NCI-H524 treated with DMSO at 0.1 percent for 48 hours (cell line): Measurements from ENCODE around the gene COL26A1.
"Not testable (repeated sequence)": the region's sequence is repeated elsewhere in the genome, so short reads cannot be mapped to it uniquely, and the experiment has no call there.

Source experiments
- DNase-seq: peaks from one replicate; lab custom pipeline; 2025; lab: John Stamatoyannopoulos, UW

COL26A1 gene

DNA sequence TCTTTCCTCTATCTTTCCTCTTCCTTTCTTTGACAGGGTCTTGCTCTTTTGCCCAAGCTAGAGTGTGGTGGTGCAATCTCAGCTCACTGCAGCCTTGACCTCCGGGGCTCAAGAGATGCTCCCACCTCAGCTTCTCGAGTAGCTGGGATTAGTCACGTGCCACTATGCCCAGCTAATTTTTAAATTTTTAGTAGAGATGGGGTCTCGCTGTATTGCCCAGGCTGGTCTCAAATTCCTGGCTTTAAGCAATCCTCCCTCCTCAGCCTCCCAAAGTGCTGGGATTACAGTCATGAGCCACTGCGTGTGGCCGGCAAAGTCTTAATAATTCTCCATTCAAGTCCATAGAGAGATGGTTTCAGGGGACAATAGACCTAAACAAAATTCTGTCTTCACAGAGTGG is 40.2 kb downstream of the COL26A1 start:
- DNase-seq = no peak

GRCh38 chr7:101405474-101406067 is 42.9 kb downstream of the COL26A1 start:
- DNase-seq = no peak

DNA sequence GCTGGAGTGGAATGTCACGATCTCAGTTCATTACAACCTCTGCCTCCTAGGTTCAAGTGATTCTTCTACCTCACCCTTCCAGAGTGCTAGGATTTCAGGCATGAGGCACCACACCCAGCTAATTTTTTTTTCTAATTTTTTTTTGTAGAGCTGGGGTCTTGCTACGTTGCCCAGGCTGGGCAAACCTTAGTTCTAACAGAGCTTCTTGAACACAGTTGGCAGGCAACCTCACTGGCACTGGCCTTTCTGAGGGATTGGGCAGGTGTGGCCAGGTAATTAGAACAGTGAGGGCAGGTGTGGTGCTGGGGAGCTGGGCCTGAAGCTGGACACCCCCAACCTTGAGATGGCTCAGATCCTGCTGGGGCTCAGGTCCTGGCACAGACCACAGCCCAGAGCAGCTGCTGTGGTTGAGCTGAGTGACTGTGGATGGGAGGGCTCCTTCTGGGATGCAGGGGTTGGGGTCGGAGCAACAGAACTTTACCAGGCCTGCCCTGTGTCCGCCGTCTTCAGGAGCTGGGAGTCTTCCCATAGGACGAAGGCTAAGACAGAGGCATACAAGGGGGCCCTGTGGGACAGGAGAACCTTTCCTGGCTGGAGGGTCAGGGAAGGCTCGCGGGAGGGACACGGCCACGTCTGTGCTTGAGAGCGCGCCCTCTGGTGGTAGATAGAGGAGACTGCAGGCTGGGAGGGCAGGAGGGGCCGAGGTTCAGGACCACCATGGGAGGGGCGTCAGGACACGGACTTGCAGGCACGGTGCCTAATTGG is 48.2 kb downstream of the COL26A1 start:
- DNase-seq = peak; percentile 2

- DNase-seq = no peak
Measured at GRCh38 chr7:101411508-101411874, 48.8 kb downstream of the COL26A1 start.

GRCh38 chr7:101412976-101413375 is 50.3 kb downstream of the COL26A1 start:
- DNase-seq = no peak

GRCh38 chr7:101418694-101419093 is 56.0 kb downstream of the COL26A1 start:
- DNase-seq = no peak

DNA sequence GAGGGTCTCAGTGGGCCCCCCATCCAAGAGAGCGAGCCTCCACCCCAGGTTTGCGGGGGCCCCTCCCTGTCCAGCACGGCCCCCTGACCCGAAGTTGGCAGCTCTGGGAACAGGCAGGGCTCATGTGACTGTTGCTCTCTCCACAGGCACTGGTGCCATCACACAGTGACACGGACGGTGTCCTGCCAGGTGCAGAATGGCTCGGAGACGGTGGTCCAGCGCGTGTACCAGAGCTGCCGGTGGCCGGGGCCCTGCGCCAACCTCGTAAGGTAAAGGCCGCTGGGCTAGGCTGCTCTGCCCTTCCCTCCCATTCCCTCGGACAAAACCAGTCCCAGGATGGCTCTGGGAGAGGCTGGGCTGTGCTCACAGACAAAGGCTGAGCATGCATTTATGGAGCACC is 57.2 kb downstream of the COL26A1 start:
- no peak for DNase-seq

- no peak for DNase-seq
Measured at GRCh38 chr7:101420436-101420835, 57.8 kb downstream of the COL26A1 start.

DNA sequence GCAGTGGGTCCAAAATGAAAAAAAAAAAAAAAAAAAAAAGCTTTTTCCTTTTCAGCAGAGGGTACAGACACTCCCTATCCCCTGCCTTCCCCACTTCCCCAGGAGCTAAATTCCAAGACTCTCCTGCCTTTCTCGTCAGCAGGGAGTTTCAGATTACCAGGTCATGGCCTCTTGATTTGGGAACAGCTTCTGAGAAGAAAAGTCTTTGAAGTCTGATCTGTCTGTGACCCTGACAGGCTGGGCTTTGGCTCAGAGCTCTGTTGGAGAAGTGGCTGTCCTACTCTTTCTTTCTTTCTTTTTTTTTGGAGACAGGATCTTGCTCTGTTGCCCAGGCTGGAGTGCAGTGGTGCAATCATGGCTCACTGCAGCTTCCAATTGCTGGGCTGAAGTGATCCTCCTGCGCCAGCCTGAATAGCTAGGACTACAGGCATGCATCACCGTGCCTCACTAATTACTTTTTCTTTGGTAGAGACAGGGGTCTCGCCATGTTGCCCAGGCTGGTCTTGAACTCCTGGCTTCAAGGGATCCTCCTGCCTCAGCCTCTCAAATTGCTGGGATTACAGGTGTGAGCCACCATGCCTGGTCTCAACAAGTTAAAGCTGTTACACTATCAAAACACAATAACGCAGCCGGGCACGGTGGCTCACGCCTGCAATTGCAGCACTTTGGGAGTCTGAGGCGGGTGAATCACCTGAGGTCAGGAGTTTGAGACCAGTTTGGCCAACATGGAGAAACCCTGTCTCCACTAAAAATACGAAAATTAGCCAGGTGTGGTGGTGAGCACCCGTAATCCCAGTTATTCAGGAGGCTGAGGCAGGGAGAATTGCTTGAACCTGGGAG is 59.9 kb downstream of the COL26A1 start:
- DNase-seq = no peak

DNA sequence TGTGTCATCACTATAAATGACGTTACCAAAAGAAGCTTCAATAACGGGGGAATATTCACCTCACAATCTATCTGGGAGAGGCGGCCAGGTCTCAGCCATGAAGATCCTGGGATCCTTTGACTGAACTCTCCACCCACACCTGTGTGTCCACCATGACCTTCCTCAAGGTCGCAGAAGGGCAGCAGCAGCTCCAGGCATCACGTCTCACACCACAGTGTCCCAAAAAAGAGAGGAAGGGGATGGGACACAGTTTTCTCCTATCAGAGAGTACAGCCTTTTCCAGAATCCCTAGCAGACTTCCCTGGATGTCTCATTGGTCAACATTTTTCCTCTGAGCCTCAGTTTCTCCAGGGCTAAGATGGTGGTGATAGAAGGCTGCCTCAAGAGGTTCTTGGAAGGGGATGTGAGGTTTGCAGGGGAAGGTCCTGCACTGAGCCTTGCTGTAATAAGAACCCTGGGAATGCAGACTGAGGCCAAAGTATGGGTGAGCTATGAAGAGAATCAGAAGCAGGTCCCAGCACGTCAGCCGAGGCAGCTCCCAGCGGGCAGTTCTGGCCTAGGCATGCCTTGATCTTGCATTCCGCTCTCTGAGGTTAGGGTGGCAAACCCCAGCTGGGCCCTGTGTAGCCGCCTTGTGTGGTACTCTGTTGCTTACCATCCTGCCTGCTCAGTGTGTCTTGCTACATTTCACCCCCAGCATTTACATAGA is 63.8 kb downstream of the COL26A1 start:
- no peak for DNase-seq

GRCh38 chr7:101428093-101428866 is 65.6 kb downstream of the COL26A1 start:
- no peak for DNase-seq

- DNase-seq = no peak
Measured at GRCh38 chr7:101432316-101432715, 69.6 kb downstream of the COL26A1 start.

DNA sequence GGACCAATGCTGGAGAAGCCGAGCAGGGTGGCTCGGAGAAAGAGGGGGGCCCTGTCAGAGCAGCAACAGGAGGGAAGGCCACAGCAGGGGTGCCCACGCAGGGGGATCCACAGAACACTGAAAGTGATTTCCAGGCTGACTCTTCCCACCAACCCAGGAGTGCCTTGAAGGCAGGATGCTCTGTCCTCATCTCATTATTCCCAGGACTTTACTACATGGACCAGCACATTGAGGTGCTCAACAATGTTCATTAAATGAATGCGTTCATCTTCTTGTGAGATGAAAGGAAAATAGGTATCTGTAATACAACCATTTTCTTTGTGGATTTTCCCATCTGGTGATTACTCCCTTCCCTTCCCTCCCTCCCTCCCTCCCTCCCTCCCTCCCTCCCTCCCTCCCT is 71.0 kb downstream of the COL26A1 start:
- DNase-seq = no peak

GRCh38 chr7:101434155-101434554 is 71.5 kb downstream of the COL26A1 start:
- DNase-seq = not testable (repeated sequence)

GRCh38 chr7:101435461-101436220 is 73.0 kb downstream of the COL26A1 start:
- no peak for DNase-seq

DNA sequence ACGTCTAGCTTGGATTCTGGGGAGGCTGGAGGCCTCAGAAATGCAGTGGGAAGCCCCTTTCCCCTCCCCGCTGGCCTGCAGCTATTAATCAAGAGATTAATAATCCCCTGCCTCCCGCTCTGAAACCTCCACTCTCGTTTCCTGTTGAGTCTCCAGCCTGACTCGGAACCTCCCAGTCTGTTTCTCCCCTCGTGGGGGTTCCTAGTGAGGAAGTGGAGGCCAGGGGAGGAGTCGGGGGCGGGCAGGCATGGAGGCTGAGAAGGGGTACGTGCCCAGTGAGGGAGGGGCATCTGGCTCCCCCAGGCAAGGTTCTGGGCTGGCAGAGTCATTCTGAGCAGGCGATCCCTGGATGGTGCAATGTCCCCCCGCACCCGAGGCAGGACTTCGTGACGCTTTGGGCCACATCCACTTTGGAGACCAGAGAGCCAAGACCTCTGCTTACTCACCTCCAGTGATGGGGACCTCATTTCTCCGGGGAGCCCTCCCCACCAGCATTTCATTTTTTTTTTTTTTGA is 73.6 kb downstream of the COL26A1 start:
- no peak for DNase-seq

DNA sequence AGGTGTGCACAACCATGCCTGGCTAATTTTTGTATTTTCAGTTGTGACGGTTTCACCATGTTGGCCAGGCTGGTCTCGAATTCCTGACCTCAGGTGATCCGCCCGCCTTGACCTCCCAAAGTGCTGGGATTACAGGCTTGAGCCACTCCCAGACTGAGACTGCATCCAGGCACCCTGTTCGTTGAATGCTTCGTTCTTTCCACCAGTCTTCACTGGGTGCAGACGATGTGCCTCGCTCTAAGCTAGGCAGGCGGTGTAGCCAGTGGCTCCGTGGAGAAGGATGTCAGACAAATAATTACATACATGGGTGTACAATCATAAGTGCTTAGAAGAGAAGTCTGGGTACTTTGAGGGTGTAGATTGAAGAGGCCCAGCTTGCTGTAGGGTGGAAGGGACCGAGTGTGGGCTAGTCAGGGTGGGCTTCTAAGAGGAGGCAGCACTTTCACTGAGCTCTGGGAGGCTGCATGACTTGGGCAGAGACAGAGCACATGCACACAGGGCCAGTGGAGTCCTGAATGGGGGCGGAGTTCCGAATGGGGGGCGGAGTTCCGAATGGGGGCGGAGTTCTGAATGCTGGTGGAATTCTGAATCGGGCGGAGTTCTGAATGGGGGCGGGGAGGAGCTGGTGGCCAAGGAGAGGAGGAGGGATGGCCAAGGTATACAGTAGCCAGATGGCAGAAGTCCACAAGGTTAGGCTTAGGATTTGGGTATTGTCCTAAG is 74.3 kb downstream of the COL26A1 start:
- DNase-seq = no peak

- no peak for DNase-seq
Measured at GRCh38 chr7:101441890-101442289, 79.2 kb downstream of the COL26A1 start.

DNA sequence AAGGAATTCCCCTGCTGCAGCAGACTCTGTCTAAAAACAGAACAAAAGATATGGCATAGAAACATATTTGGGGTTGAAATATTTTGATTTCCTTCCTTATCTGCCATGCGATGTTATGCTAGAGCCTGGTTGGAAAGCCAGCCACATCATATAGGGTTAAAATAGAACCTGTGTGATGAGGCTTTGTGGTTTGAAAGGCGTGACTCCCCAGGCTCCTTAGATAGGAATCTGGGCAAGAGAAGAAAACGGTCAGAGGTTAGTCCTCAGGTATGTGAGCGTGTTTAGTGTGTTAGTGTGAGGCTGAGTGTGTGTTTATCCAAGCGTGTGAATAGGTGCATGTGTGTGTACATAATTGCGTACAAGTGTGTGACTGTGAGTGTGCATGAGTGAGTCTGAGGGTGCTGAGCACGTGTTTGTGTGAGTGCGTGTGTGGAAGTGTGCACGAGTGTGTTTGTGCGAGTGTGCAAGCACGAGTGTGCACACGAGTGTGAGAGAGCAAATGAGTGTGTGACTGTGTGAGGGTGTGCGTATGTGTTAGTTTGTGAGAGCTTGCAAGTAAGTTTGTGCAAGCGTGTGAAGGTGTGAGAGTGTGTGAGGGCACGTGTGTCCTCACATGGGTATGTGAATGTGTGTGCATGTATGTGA is 79.9 kb downstream of the COL26A1 start:
- DNase-seq = no peak
